Measurements from ENCODE around the gene AXIN1. TPM values are rescaled to one million over a fixed set of nuclear protein-coding genes. Genes with fewer than 3 reads are reported as not detected.

The AXIN1 gene
- total and polyA plus RNA-seq, 2 of the 8 experiments (the other 6 are each of a cell fraction or from before 2014, with no cell fraction given) = 12.5 to 41.9 TPM

GRCh38 chr16:374616-374926, 22.0 kb upstream of the AXIN1 start (continued):
- TF ChIP-seq, protein P1, sequence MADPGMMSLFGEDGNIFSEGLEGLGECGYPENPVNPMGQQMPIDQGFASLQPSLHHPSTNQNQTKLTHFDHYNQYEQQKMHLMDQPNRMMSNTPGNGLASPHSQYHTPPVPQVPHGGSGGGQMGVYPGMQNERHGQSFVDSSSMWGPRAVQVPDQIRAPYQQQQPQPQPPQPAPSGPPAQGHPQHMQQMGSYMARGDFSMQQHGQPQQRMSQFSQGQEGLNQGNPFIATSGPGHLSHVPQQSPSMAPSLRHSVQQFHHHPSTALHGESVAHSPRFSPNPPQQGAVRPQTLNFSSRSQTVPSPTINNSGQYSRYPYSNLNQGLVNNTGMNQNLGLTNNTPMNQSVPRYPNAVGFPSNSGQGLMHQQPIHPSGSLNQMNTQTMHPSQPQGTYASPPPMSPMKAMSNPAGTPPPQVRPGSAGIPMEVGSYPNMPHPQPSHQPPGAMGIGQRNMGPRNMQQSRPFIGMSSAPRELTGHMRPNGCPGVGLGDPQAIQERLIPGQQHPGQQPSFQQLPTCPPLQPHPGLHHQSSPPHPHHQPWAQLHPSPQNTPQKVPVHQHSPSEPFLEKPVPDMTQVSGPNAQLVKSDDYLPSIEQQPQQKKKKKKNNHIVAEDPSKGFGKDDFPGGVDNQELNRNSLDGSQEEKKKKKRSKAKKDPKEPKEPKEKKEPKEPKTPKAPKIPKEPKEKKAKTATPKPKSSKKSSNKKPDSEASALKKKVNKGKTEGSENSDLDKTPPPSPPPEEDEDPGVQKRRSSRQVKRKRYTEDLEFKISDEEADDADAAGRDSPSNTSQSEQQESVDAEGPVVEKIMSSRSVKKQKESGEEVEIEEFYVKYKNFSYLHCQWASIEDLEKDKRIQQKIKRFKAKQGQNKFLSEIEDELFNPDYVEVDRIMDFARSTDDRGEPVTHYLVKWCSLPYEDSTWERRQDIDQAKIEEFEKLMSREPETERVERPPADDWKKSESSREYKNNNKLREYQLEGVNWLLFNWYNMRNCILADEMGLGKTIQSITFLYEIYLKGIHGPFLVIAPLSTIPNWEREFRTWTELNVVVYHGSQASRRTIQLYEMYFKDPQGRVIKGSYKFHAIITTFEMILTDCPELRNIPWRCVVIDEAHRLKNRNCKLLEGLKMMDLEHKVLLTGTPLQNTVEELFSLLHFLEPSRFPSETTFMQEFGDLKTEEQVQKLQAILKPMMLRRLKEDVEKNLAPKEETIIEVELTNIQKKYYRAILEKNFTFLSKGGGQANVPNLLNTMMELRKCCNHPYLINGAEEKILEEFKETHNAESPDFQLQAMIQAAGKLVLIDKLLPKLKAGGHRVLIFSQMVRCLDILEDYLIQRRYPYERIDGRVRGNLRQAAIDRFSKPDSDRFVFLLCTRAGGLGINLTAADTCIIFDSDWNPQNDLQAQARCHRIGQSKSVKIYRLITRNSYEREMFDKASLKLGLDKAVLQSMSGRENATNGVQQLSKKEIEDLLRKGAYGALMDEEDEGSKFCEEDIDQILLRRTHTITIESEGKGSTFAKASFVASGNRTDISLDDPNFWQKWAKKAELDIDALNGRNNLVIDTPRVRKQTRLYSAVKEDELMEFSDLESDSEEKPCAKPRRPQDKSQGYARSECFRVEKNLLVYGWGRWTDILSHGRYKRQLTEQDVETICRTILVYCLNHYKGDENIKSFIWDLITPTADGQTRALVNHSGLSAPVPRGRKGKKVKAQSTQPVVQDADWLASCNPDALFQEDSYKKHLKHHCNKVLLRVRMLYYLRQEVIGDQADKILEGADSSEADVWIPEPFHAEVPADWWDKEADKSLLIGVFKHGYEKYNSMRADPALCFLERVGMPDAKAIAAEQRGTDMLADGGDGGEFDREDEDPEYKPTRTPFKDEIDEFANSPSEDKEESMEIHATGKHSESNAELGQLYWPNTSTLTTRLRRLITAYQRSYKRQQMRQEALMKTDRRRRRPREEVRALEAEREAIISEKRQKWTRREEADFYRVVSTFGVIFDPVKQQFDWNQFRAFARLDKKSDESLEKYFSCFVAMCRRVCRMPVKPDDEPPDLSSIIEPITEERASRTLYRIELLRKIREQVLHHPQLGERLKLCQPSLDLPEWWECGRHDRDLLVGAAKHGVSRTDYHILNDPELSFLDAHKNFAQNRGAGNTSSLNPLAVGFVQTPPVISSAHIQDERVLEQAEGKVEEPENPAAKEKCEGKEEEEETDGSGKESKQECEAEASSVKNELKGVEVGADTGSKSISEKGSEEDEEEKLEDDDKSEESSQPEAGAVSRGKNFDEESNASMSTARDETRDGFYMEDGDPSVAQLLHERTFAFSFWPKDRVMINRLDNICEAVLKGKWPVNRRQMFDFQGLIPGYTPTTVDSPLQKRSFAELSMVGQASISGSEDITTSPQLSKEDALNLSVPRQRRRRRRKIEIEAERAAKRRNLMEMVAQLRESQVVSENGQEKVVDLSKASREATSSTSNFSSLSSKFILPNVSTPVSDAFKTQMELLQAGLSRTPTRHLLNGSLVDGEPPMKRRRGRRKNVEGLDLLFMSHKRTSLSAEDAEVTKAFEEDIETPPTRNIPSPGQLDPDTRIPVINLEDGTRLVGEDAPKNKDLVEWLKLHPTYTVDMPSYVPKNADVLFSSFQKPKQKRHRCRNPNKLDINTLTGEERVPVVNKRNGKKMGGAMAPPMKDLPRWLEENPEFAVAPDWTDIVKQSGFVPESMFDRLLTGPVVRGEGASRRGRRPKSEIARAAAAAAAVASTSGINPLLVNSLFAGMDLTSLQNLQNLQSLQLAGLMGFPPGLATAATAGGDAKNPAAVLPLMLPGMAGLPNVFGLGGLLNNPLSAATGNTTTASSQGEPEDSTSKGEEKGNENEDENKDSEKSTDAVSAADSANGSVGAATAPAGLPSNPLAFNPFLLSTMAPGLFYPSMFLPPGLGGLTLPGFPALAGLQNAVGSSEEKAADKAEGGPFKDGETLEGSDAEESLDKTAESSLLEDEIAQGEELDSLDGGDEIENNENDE (IDR thresholded peaks at IDR 0.05; ENCODE audit: insufficient replicate concordance, low read length) = no peak
- TF ChIP-seq BACH1 (IDR thresholded peaks at IDR 0.05; ENCODE audit: low read length) (no peak), GTF2F1 (IDR thresholded peaks at IDR 0.05; ENCODE audit: borderline replicate concordance, low read depth, low read length) (no peak), ASH2L (IDR thresholded peaks at IDR 0.05; ENCODE audit: low read length) (no peak), CBX5 (IDR thresholded peaks at IDR 0.05; ENCODE audit: low read depth, low read length) (no peak), CTBP2 (IDR thresholded peaks at IDR 0.05; ENCODE audit: borderline replicate concordance, insufficient read depth, insufficient read length, low read length) (no peak), YY1 (IDR thresholded peaks at IDR 0.05; ENCODE audit: low read depth, low read length) (no peak), CHD2 (IDR thresholded peaks at IDR 0.05; ENCODE audit: low read length) (no peak), JUN (IDR thresholded peaks at IDR 0.05; ENCODE audit: low read depth, low read length) (no peak)
- TF ChIP-seq, protein P2, sequence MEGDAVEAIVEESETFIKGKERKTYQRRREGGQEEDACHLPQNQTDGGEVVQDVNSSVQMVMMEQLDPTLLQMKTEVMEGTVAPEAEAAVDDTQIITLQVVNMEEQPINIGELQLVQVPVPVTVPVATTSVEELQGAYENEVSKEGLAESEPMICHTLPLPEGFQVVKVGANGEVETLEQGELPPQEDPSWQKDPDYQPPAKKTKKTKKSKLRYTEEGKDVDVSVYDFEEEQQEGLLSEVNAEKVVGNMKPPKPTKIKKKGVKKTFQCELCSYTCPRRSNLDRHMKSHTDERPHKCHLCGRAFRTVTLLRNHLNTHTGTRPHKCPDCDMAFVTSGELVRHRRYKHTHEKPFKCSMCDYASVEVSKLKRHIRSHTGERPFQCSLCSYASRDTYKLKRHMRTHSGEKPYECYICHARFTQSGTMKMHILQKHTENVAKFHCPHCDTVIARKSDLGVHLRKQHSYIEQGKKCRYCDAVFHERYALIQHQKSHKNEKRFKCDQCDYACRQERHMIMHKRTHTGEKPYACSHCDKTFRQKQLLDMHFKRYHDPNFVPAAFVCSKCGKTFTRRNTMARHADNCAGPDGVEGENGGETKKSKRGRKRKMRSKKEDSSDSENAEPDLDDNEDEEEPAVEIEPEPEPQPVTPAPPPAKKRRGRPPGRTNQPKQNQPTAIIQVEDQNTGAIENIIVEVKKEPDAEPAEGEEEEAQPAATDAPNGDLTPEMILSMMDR (IDR thresholded peaks at IDR 0.05; ENCODE audit: control extremely low read depth in 1 of 3, insufficient read depth in 1 of 3, low read depth in 1 of 3, low read length in 3 of 3) = no peak
